ENCODE measurements around the gene PRELP. TPM values are rescaled to one million over a fixed set of nuclear protein-coding genes. Genes with fewer than 3 reads are reported as not detected.

PRELP gene
- total and polyA plus RNA-seq, 2 donors (not counting 3 experiments of a cell fraction or from before 2014, with no cell fraction given) = 0.01 TPM; not detected in 1

DNA sequence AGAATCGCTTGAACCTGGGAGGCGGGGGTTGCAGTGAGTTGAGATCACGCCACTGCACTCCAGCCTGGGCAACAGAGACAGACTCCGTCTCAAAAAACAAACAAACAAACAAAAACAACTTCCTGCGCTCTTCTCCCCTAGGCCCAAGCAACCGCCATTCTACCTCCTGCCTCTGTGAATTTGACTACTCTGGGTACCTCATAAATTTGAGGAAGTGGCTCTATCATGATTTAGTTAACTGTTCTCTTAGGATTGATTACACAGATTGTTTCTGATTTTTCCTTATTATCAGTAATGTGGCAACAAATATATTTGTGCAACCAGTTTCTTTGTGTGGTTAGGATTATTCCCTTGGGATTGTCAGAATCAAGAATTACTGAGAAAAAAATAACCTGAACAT, 48.1 kb downstream of the PRELP start:
- Histone ChIP-seq H3K79me2 (ENCODE audit: control insufficient read depth, insufficient read depth, low read length) (no peaks in the 10 kb centered on the region), H3K9me3 (replicated peaks; ENCODE audit: control insufficient read depth, insufficient read depth, low read length) (no peaks in the 10 kb centered on the region), H2AFZ (ENCODE audit: low read depth, low read length) (no peak overlapping the region), H3K27me3 (ENCODE audit: control insufficient read depth in 2 of 2, insufficient read depth in 2 of 2, low read length in 2 of 2) (no peaks in the 10 kb centered on the region), H3K4me1 (ENCODE audit: control insufficient read depth, extremely low read depth, insufficient read depth, low read length) (peaks cover 7% of the 10 kb centered on the region), H3K36me3 (ENCODE audit: control insufficient read depth in 2 of 2, extremely low read depth in 1 of 2, insufficient read depth in 2 of 2, low read length in 2 of 2) (no peaks in the 10 kb centered on the region), H3K4me2 (ENCODE audit: insufficient read depth, low read length) (no peak overlapping the region), H3K9ac (replicated peaks; ENCODE audit: extremely low read depth, insufficient read depth, low read length) (no peak overlapping the region), H3K27ac (ENCODE audit: insufficient read depth, low read depth, low read length) (no peak overlapping the region), H3K9me1 (replicated peaks; ENCODE audit: control insufficient read depth, extremely low read depth, insufficient read depth, low read length) (no peaks in the 10 kb centered on the region), H4K20me1 (replicated peaks; ENCODE audit: control insufficient read depth, extremely low read depth, insufficient read depth, low read length) (no peaks in the 10 kb centered on the region), H3K4me3 (replicated peaks in 1 of 3; ENCODE audit: insufficient read depth in 1 of 3, low read depth in 1 of 3, low read length in 3 of 3) (no peak overlapping the region)
- no peak for FAIRE-seq
- dilution Hi-C loops (cut with MboI; ENCODE audit: extremely low pct_ligation_motif_present, low sequenced_read_pairs) = no loop called here
- no peak for DNase-seq (ENCODE audit: low read depth, low spot score)
- intact Hi-C loops (cut with micrococcal nuclease) = no loop called here
- POLR2A ChIA-PET = no interaction called here
- CTCF ChIA-PET = no interaction called here
- no peak for TF ChIP-seq FOS (IDR thresholded peaks at IDR 0.05; ENCODE audit: borderline replicate concordance, insufficient read depth, low read length)
- no peak for TF ChIP-seq GATA2 (IDR thresholded peaks at IDR 0.05; ENCODE audit: insufficient read depth, insufficient read length, low read depth, low read length)
- no TSS peak for BruUV-seq (replicated peaks)

GRCh38 chr1:203524152-203524551, 48.5 kb downstream of the PRELP start:
- Histone ChIP-seq H3K36me3 (ENCODE audit: control insufficient read depth in 2 of 2, extremely low read depth in 1 of 2, insufficient read depth in 2 of 2, low read length in 2 of 2) (no peaks in the 10 kb centered on the region), H3K4me2 (ENCODE audit: insufficient read depth, low read length) (no peak overlapping the region), H2AFZ (ENCODE audit: low read depth, low read length) (no peak overlapping the region), H4K20me1 (replicated peaks; ENCODE audit: control insufficient read depth, extremely low read depth, insufficient read depth, low read length) (no peaks in the 10 kb centered on the region), H3K27ac (ENCODE audit: insufficient read depth, low read depth, low read length) (no peak overlapping the region), H3K27me3 (ENCODE audit: control insufficient read depth in 2 of 2, insufficient read depth in 2 of 2, low read length in 2 of 2) (no peaks in the 10 kb centered on the region), H3K4me1 (ENCODE audit: control insufficient read depth, extremely low read depth, insufficient read depth, low read length) (peaks cover 7% of the 10 kb centered on the region), H3K9me3 (replicated peaks; ENCODE audit: control insufficient read depth, insufficient read depth, low read length) (no peaks in the 10 kb centered on the region), H3K9me1 (replicated peaks; ENCODE audit: control insufficient read depth, extremely low read depth, insufficient read depth, low read length) (no peaks in the 10 kb centered on the region), H3K79me2 (ENCODE audit: control insufficient read depth, insufficient read depth, low read length) (no peaks in the 10 kb centered on the region), H3K9ac (replicated peaks; ENCODE audit: extremely low read depth, insufficient read depth, low read length) (no peak overlapping the region), H3K4me3 (replicated peaks in 1 of 3; ENCODE audit: insufficient read depth in 1 of 3, low read depth in 1 of 3, low read length in 3 of 3) (no peak overlapping the region)
- BruUV-seq (replicated peaks) = no TSS peak
- POLR2A ChIA-PET = no interaction called here
- DNase-seq (ENCODE audit: low read depth, low spot score) (no peak), FAIRE-seq (no peak)
- intact Hi-C loops (cut with micrococcal nuclease) (no loop called here), dilution Hi-C loops (cut with MboI; ENCODE audit: extremely low pct_ligation_motif_present, low sequenced_read_pairs) (no loop called here)
- TF ChIP-seq EZH2 (IDR thresholded peaks at IDR 0.05; ENCODE audit: borderline replicate concordance, low read depth, low read length, severe bottlenecking) (no peak), GATA2 (IDR thresholded peaks at IDR 0.05; ENCODE audit: insufficient read depth, insufficient read length, low read depth, low read length) (no peak), JUN (IDR thresholded peaks at IDR 0.05; ENCODE audit: borderline replicate concordance, insufficient read depth, insufficient read length, low read depth) (no peak), FOS (IDR thresholded peaks at IDR 0.05; ENCODE audit: borderline replicate concordance, insufficient read depth, low read length) (no peak), POLR2AphosphoS5 (IDR thresholded peaks at IDR 0.05; ENCODE audit: insufficient read depth, low read depth, low read length) (no peak)
- TF ChIP-seq, protein P1, sequence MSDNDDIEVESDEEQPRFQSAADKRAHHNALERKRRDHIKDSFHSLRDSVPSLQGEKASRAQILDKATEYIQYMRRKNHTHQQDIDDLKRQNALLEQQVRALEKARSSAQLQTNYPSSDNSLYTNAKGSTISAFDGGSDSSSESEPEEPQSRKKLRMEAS (IDR thresholded peaks at IDR 0.05; ENCODE audit: insufficient read depth, insufficient read length) = no peak
- TF ChIP-seq, protein P2, sequence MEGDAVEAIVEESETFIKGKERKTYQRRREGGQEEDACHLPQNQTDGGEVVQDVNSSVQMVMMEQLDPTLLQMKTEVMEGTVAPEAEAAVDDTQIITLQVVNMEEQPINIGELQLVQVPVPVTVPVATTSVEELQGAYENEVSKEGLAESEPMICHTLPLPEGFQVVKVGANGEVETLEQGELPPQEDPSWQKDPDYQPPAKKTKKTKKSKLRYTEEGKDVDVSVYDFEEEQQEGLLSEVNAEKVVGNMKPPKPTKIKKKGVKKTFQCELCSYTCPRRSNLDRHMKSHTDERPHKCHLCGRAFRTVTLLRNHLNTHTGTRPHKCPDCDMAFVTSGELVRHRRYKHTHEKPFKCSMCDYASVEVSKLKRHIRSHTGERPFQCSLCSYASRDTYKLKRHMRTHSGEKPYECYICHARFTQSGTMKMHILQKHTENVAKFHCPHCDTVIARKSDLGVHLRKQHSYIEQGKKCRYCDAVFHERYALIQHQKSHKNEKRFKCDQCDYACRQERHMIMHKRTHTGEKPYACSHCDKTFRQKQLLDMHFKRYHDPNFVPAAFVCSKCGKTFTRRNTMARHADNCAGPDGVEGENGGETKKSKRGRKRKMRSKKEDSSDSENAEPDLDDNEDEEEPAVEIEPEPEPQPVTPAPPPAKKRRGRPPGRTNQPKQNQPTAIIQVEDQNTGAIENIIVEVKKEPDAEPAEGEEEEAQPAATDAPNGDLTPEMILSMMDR (IDR thresholded peaks at IDR 0.05; ENCODE audit: extremely low read depth in 1 of 2, insufficient read depth in 1 of 2, low read depth in 1 of 2, low read length in 2 of 2) = no peak
- CTCF ChIA-PET = no interaction called here

All from endothelial cell of umbilical vein (primary cell).